C4-2B (cell line): ENCODE measurements around the gene STAT4.
"Not testable (repeated sequence)": the region's sequence is repeated elsewhere in the genome, so short reads cannot be mapped to it uniquely, and the experiment has no call there.

Source experiments
- H3K27ac ChIP-seq: fragments of 450-650 bp; 2 replicates; pipeline ENCODE4 v1.5.1; 2017
- ZFX ChIP-seq: fragments of 450-650 bp; IDR thresholded peaks from 2 replicates; pipeline ENCODE4 v1.6.1; 2017
- TF ChIP-seq, protein P1 (sequence below): fragments of 450-650 bp; conservative IDR thresholded peaks from 2 replicates; pipeline ENCODE4 v1.5.1; 2017; ENCODE audit warnings: mild to moderate bottlenecking

The STAT4 gene

DNA sequence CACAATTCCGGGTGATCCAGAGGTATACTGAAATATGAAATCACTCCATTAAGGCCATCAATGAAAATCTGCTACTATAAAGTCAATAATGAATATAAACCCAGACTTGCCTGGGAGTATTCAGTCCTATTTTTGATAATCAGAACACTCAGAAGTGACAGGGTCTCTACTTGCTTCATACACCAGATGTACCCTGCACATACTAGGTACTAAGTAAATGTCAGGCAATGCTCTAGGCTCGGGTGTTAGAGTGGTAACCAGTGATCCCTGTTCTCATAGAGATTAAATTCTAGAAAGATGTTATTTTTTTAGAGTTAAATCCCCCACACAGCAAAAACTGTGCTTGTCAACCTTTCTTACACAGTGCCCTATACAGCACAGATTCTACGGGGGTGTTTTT lies 149.2 kb downstream of the STAT4 start:
- no peak overlapping the region for H3K27ac ChIP-seq
- TF ChIP-seq, protein P1, sequence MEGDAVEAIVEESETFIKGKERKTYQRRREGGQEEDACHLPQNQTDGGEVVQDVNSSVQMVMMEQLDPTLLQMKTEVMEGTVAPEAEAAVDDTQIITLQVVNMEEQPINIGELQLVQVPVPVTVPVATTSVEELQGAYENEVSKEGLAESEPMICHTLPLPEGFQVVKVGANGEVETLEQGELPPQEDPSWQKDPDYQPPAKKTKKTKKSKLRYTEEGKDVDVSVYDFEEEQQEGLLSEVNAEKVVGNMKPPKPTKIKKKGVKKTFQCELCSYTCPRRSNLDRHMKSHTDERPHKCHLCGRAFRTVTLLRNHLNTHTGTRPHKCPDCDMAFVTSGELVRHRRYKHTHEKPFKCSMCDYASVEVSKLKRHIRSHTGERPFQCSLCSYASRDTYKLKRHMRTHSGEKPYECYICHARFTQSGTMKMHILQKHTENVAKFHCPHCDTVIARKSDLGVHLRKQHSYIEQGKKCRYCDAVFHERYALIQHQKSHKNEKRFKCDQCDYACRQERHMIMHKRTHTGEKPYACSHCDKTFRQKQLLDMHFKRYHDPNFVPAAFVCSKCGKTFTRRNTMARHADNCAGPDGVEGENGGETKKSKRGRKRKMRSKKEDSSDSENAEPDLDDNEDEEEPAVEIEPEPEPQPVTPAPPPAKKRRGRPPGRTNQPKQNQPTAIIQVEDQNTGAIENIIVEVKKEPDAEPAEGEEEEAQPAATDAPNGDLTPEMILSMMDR = no peak
- TF ChIP-seq ZFX = no peak

DNA sequence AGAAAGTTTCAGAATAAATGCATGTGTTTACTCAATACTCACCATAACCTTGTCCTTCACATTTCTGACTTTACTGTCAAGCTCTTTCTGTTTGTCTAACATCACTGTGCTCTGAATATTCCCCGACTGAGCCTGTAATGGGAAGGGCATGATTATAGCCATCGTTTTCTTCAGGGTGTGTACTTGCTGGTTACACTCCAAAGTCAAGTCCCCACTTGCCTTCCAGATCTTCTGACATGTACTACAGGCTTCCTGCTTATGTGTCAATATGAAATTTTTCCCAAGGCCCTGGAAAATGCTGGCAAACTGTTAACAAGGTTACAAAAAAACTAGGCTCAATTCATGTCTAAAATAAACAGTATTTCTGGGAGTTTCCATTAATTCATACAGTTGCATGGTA lies 149.8 kb downstream of the STAT4 start:
- no peak for TF ChIP-seq ZFX
- TF ChIP-seq, protein P1 = no peak
- no peak overlapping the region for H3K27ac ChIP-seq

DNA sequence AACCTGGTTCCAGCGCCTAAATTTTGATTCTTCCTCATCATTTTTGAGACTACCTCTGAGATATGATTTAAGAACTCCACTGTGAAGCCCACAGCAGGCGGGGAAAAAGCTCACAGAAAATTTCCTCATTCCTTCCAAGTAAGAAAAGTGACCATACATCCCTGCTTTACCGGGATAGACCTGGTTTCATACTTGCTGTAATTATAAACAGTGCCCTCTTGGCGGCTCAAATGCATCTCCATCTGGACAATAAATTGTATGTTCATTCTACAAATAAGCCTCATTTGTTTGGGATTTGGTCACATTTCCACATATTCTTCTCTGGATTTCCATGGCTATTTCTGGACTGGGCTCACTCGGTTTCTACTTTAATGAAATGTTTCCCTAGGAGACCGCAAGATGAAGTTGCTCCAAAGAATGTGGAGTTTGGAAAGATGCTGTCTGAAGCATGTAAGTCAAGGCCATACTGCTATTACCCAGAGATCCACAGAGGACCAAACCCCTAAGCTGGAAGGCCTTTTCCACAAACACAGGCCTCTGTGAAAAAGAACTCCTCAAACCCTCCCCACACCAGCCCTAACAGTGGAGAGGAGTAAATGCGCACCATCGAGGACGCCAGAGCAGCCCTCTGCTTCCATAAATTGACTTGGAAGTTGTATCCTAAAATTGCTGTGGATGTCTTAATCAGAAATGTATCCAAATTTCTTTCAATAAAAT lies 150.7 kb downstream of the STAT4 start:
- TF ChIP-seq ZFX = no peak
- TF ChIP-seq, protein P1 = no peak; the same call in 1 of the 2 replicates

DNA sequence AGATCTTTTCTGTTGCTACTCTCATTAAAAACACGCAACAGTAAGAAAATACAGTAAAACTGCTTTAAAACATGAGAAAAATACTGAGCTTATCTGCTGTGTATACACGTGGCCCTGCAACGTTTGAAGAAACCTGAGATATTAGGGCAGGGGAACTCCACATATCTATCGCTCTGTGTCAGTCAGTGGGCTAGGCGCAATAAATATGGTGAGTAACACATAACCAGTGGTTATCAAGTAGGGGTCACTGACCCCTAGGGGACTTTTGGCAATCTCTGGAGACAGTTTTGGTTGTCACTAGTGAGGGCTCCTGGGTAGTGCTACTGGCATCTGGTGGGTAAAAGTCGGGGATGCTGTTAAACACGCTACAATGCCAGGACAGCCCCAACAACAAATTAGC lies 151.7 kb downstream of the STAT4 start:
- no peak for TF ChIP-seq ZFX
- TF ChIP-seq, protein P1 = no peak
- H3K27ac ChIP-seq = no peak overlapping the region

More for the DNA sequence above, 150.7 kb downstream of the STAT4 start:
- H3K27ac ChIP-seq = no peak overlapping the region

DNA sequence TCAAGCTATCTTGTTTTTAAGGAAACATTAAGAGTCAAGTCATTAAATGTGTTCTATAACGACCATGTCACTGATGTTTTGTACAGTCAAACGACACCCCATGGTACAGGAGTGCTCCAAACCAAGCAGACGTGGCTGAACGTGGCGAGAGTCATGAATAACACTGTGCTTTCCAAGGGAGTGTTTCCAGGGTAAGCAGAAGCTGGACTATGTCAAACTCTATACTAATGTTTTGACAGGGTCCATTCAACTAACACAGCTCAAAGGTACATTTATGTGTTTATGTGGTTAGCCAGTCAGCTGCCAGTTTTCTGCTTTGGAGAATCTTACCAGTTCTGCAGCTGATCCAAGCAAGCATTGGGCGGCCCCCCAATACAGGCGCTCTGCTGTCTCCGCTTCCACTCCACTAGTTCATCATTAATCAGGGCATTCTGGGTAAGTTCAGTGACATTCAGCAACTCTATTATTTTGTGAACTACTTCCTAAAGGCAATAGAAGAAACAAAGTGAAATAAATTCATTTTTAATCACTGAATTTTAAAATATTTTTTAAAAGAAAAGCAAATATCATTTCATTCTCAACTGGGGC lies 153.2 kb downstream of the STAT4 start:
- TF ChIP-seq ZFX = no peak
- TF ChIP-seq, protein P1 = no peak
- H3K27ac ChIP-seq = no peak overlapping the region

DNA sequence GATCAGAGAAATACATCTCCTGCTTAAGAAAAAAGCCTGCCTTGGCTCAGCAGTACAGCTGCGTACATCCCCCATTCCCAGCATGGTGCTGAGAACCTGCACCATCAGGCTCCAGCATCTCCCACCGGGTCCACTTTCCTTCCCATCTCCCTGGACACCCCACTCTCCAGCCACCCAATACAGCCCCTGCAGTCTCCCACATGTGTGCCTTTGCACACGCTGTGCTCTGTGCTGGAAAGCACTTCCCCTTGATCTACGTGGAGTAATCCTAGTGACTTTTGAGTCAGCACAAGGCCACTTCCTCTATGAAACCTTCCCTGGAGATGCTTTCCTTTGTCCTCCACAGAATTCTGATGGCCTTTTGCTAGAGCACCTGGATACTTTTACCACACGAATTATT lies 153.8 kb downstream of the STAT4 start:
- no peak overlapping the region for H3K27ac ChIP-seq
- TF ChIP-seq, protein P1 = no peak
- TF ChIP-seq ZFX = no peak

DNA sequence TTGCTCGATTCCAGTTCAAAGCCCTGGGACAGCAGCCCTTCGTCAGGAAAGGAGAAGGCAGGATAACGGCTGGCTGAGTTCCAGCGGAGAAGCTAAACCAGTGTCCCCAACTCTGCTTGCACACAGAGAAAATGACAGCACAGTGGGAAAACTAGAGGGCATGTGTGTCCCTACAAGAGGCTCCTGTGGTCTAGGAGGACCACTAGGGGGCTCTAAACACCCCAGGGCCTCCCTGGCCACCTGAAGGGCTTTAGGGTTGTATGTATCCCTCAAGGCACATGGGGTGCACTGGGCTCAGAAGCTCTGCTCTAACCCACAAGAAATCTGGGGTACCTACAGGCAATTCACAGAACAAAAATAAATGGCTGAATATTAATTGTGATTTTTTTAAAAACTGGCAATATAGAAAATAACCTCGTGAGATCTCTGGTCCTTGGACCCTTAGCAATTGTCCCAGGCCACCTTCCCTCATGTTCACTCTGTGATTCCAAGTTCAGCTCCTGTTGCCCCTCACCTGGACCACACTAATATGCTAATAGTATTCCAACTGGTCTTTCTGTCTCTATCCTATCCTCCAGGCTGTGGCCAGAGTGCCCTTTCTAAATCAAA lies 154.4 kb downstream of the STAT4 start:
- TF ChIP-seq, protein P1 = peak; percentile 67
- no peak for TF ChIP-seq ZFX

DNA sequence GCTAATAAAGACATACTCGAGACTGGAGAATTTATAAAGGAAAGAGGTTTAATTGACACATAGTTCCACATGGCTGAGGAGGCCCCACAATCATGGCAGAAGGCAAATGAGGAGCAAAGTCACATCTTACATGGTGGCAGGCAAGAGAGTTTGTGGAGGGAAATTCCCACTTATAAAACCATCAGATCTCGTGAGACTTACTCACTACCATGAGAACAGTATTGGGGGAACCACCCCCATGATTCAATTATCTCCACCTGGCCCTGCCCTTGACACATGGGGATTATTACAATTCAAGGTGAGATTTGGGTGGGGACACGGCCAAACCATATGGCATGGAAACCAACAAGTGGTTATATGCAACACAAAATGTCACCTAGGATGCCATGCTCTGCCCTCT lies 155.5 kb downstream of the STAT4 start:
- not testable (repeated sequence) for H3K27ac ChIP-seq

More for the DNA sequence above, 154.4 kb downstream of the STAT4 start:
- H3K27ac ChIP-seq = no peak overlapping the region
